Prostate gland (tissue), 2 donors: ENCODE results near the gene KDM4C.

Experiments used
- POLR2AphosphoS5 ChIP-seq: sonication (generic); formaldehyde crosslinking; IDR thresholded peaks from one replicate; pipeline ENCODE4 v1.6.1; 2017; ENCODE audit warnings: antibody characterized with exemption
- TF ChIP-seq, protein P1 (sequence below), 4 experiments: fragments of 200-600 bp in 2 of 4; fragments of 450-650 bp in 2 of 4; sonication (generic) in 2 of 4; IDR thresholded peaks; 1 replicate in 3 of 4; 2 replicates in 1 of 4; pipeline ENCODE4 v1.5.1; 2016 to 2019; ENCODE audit warnings: antibody characterized with exemption in 4 of 4, mild to moderate bottlenecking in 2 of 4, moderate library complexity in 2 of 4

- TF ChIP-seq, protein P1, sequence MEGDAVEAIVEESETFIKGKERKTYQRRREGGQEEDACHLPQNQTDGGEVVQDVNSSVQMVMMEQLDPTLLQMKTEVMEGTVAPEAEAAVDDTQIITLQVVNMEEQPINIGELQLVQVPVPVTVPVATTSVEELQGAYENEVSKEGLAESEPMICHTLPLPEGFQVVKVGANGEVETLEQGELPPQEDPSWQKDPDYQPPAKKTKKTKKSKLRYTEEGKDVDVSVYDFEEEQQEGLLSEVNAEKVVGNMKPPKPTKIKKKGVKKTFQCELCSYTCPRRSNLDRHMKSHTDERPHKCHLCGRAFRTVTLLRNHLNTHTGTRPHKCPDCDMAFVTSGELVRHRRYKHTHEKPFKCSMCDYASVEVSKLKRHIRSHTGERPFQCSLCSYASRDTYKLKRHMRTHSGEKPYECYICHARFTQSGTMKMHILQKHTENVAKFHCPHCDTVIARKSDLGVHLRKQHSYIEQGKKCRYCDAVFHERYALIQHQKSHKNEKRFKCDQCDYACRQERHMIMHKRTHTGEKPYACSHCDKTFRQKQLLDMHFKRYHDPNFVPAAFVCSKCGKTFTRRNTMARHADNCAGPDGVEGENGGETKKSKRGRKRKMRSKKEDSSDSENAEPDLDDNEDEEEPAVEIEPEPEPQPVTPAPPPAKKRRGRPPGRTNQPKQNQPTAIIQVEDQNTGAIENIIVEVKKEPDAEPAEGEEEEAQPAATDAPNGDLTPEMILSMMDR (IDR thresholded peaks at IDR 0.05), result no peak
- no peak for TF ChIP-seq POLR2AphosphoS5
Measured at GRCh38 chr9:6779417-6780241, 21.9 kb downstream of the KDM4C start.
